BJ (cell line): ENCODE data around the gene ATF7IP2. TPM values are rescaled to one million over a fixed set of nuclear protein-coding genes. Genes with fewer than 3 reads are reported as not detected.
"Not testable (repeated sequence)": the region's sequence is repeated elsewhere in the genome, so short reads cannot be mapped to it uniquely, and the experiment has no call there.

ENCODE experiments used
- CTCF ChIA-PET: fragments of 350-600 bp; formaldehyde crosslinking; extraction: SDS; loops from one replicate; lab custom pipeline; 2021; ENCODE audit warnings: antibody characterized with exemption, inconsistent platforms; lab: Yijun Ruan, JAX
- POLR2A ChIA-PET: fragments of 300-600 bp; sonication (Branson Sonifier 250); formaldehyde crosslinking; extraction: SDS; loops from one replicate; lab custom pipeline; 2021; ENCODE audit warnings: antibody characterized with exemption; lab: Charles Lee
- DNase-seq: peaks from one replicate; pipeline ENCODE4 v3.0.0-alpha.2; 2011; ENCODE audit warnings: low read depth
- H3K27me3 ChIP-seq: 2 replicates; pipeline ENCODE4 v1.6.0; 2011; ENCODE audit warnings: low read length; ENCODE audit not compliant: control insufficient read depth, insufficient read depth
- H3K36me3 ChIP-seq: 2 replicates; pipeline ENCODE4 v1.5.1; 2011; ENCODE audit warnings: low read length; ENCODE audit not compliant: control insufficient read depth, insufficient read depth
- H3K4me3 ChIP-seq: 2 replicates; pipeline ENCODE4 v1.5.1; 2011; ENCODE audit warnings: low read depth, mild to moderate bottlenecking, control low read depth, low read length
- polyA plus RNA-seq: library from polyadenylated mRNA; depleted of rRNA; stranded (reverse); fragments of >200 nt; gene quantifications from 2 replicates; pipeline ENCODE4 v1.2.3, GENCODE V29; 2011
- TF ChIP-seq, protein P1 (sequence below): IDR thresholded peaks from 2 replicates; pipeline ENCODE4 v1.5.1; 2011; ENCODE audit warnings: low read depth, mild to moderate bottlenecking, control low read depth, inconsistent platforms, low read length, moderate library complexity; ENCODE audit not compliant: insufficient read depth

The ATF7IP2 gene
- polyA plus RNA-seq, 1 experiment: 2.5 TPM

DNA sequence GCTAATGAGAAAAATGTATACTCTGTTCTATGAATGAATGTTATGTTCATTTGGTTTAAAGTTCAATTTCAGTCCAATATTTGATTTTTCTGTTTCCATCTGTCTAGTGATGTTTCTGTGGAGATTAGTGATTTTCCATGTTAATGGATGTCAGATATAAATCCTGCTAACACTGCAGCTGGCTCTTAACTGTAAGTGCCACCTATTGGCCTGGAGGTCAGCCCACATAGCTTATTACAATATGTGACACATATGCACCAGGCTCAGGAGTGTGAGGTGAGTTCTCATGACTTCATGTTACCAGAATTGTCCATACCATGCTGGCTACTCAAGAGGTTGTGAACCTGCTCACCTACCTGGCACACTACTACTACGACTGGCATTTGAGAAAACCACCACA lies 17.1 kb downstream of the ATF7IP2 start:
- no peak overlapping the region for H3K4me3 ChIP-seq
- POLR2A ChIA-PET: no interaction called here
- TF ChIP-seq, protein P1, sequence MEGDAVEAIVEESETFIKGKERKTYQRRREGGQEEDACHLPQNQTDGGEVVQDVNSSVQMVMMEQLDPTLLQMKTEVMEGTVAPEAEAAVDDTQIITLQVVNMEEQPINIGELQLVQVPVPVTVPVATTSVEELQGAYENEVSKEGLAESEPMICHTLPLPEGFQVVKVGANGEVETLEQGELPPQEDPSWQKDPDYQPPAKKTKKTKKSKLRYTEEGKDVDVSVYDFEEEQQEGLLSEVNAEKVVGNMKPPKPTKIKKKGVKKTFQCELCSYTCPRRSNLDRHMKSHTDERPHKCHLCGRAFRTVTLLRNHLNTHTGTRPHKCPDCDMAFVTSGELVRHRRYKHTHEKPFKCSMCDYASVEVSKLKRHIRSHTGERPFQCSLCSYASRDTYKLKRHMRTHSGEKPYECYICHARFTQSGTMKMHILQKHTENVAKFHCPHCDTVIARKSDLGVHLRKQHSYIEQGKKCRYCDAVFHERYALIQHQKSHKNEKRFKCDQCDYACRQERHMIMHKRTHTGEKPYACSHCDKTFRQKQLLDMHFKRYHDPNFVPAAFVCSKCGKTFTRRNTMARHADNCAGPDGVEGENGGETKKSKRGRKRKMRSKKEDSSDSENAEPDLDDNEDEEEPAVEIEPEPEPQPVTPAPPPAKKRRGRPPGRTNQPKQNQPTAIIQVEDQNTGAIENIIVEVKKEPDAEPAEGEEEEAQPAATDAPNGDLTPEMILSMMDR: no peak

DNA sequence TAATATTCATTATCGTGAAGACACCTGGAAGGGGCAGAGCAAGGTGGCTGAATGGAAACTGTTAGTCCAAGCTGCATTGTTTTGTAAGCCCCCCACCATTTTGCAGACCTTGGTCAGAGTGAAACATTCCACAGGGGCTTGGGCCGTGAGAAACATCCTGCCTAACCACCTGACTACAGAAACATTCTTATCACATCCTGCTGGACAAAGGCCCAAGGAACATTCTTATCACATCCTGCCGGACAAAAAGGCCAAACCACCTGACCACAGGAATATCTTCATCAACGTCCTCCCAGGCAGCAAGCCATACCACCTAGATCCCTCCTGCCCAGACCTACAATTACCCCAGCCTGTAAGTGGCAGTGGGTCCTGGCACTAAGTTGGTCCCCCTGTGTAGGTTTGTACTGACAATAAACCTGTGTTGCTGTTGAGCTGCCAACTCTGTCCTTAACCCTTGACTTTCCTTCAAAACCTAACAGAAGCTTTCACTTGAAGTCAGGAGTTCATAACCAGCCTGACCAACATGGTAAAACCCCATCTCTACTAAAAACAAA lies 19.6 kb downstream of the ATF7IP2 start:
- TF ChIP-seq, protein P1: no peak
- ChIA-PET CTCF (interaction anchor here (0.6 kb wide), 1 partner anchor 1283 kb away, joined by 3 read pairs; no protein-coding TSS in a partner anchor), POLR2A (no interaction called here)
- DNase-seq: no peak
- no peak overlapping the region for H3K4me3 ChIP-seq
- no peaks in the 10 kb centered on the region for H3K36me3 ChIP-seq
- no peaks in the 10 kb centered on the region for H3K27me3 ChIP-seq

More for the DNA sequence above, 17.1 kb downstream of the ATF7IP2 start:
- CTCF ChIA-PET: no interaction called here
- DNase-seq: no peak
- Histone ChIP-seq H3K27me3 (no peaks in the 10 kb centered on the region), H3K36me3 (no peaks in the 10 kb centered on the region)

DNA sequence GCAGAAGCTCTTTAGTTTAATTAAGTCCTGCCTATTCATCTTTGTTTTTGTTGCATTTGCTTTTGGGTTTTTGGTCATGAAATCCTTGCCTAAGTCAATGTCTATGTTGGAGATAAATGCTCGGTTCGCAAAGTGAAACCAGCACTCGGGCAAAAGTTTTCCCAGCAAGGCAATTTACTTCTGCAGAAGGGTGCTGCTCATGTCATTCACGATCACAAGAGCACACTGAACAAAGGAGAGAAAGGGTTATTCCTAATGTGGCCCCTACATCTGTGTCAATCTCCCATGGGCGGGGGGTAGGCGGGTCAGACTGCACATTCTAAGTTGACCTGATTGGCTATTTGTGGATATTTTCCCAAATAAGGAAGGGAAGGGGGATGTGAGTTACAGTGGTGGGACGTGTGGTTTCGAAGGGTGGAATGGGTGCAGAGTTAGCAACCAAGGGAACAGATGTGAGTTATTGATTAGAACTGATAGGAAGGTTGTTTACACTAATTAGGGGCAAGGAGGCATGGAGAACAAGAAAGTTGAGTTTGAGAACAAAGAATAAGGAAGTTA lies 23.0 kb downstream of the ATF7IP2 start:
- Histone ChIP-seq H3K4me3 (no peak overlapping the region), H3K36me3 (no peaks in the 10 kb centered on the region), H3K27me3 (no peaks in the 10 kb centered on the region)
- CTCF ChIA-PET: interaction anchor here (0.7 kb wide), 1 partner anchor 17 kb away, joined by 4 read pairs; no protein-coding TSS in a partner anchor
- no peak for DNase-seq
- POLR2A ChIA-PET: no interaction called here
- TF ChIP-seq, protein P1: no peak

DNA sequence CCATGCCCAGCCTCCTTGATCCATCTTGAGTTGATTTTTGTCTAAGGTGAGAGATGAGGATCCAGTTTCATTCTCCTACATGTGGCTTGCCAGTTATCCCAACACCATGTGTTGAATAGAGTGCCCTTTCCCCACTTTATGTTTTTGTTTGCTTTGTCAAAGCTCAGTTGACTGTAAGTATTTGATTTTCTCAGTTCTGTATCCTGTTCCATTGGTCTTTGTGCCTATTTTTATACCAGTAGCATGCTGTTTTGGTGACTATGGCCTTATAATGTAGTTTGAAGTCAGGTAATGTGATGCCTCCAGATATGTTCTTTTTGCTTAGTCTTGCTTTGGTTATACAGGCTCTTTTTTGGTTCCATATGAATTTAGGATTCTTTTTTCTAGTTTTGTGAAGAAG lies 23.9 kb downstream of the ATF7IP2 start:
- H3K36me3 ChIP-seq, H3K4me3 ChIP-seq, CTCF ChIA-PET, H3K27me3 ChIP-seq, POLR2A ChIA-PET, DNase-seq: not testable (repeated sequence)

DNA sequence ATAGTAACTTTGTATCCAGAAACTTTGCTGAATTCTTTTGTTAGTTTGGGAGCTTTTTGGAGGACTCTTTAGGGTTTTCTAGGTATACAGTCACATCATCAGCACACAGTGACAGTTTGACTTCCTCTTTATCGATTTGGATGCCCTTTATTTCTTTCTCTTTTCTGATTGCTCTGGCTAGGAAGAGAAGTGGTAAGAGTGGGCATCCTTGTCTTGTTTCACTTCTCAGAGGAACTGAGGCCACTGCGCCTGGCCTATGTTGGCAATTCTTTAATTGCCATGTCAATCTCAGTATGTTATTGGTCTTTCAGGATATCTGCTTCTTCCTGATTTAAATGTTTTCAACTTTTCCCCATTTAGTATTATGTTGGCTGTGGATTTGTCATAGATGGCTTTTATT lies 24.6 kb downstream of the ATF7IP2 start:
- H3K36me3 ChIP-seq: no peaks in the 10 kb centered on the region
- ChIA-PET CTCF (no interaction called here), POLR2A (no interaction called here)
- TF ChIP-seq, protein P1: no peak
- no peak overlapping the region for H3K4me3 ChIP-seq
- H3K27me3 ChIP-seq: no peaks in the 10 kb centered on the region
- no peak for DNase-seq
